Superior temporal gyrus (tissue), 1 donor: ENCODE data around the gene GPC6.

Experiments used
- DNase-seq: peaks from one replicate; pipeline ENCODE4 v3.0.0-alpha.2; 2016; ENCODE audit errors: extremely low spot score

Gene GPC6

GRCh38 chr13:93774506-93774905 lies 547.9 kb downstream of the GPC6 start:
- DNase-seq = no peak

GRCh38 chr13:93775027-93775426 lies 548.4 kb downstream of the GPC6 start:
- no peak for DNase-seq

GRCh38 chr13:93775507-93776108 lies 549.0 kb downstream of the GPC6 start:
- no peak for DNase-seq

GRCh38 chr13:93776936-93777335 lies 550.3 kb downstream of the GPC6 start:
- DNase-seq = no peak

- no peak for DNase-seq
Observed at GRCh38 chr13:93777504-93777903, 550.9 kb downstream of the GPC6 start.

- DNase-seq = no peak
Observed at GRCh38 chr13:93778548-93778947, 551.9 kb downstream of the GPC6 start.

GRCh38 chr13:93784191-93784590 lies 557.6 kb downstream of the GPC6 start:
- DNase-seq = no peak

GRCh38 chr13:93786846-93787489 lies 560.4 kb downstream of the GPC6 start:
- DNase-seq = no peak

GRCh38 chr13:93788456-93788855 lies 561.8 kb downstream of the GPC6 start:
- no peak for DNase-seq

- DNase-seq = no peak
Observed at GRCh38 chr13:93789058-93789457, 562.5 kb downstream of the GPC6 start.

- DNase-seq = no peak
Observed at GRCh38 chr13:93794197-93794885, 567.7 kb downstream of the GPC6 start.

GRCh38 chr13:93797463-93797862 lies 570.9 kb downstream of the GPC6 start:
- no peak for DNase-seq

GRCh38 chr13:93800342-93800741 lies 573.7 kb downstream of the GPC6 start:
- no peak for DNase-seq

- DNase-seq = no peak
Observed at GRCh38 chr13:93805736-93806135, 579.1 kb downstream of the GPC6 start.

- no peak for DNase-seq
Observed at GRCh38 chr13:93806861-93807260, 580.3 kb downstream of the GPC6 start.

- no peak for DNase-seq
Observed at GRCh38 chr13:93810264-93810663, 583.7 kb downstream of the GPC6 start.

- no peak for DNase-seq
Observed at GRCh38 chr13:93811071-93811737, 584.6 kb downstream of the GPC6 start.

- no peak for DNase-seq
Observed at GRCh38 chr13:93811738-93812112, 585.1 kb downstream of the GPC6 start.

GRCh38 chr13:93814658-93815057 lies 588.1 kb downstream of the GPC6 start:
- DNase-seq = no peak

GRCh38 chr13:93818345-93818744 lies 591.7 kb downstream of the GPC6 start:
- DNase-seq = no peak

- no peak for DNase-seq
Observed at GRCh38 chr13:93819331-93819890, 592.8 kb downstream of the GPC6 start.

GRCh38 chr13:93824286-93824685 lies 597.7 kb downstream of the GPC6 start:
- DNase-seq = no peak
